Measurements from ENCODE around the gene PAPPA2. TPM values are rescaled to one million over a fixed set of nuclear protein-coding genes. Genes with fewer than 3 reads are reported as not detected.

Gene PAPPA2
- total and polyA plus RNA-seq, 8 donors, result under 0.01 to 10.3 (median 0.29) TPM; not detected in 1

DNA sequence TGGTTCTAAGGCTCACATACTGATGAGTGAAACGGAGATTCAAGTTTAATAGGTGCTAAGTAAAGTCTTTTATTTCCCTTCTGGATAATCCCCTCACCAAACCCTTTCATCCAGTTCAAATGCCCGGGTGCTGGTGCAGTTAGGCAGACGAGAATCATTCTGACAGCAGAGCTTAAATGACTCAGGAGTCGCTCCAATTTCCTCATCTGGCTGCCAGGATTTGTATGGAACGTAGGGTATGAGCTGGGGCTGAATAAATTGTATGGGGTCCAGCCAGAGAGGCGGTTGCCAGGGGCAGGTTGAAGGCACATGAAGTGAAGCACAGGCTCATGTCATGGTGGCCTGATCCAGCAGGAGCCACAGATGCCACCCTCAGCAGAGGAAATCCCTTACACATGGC is 76.0 kb downstream of the PAPPA2 start:
- Histone ChIP-seq H3K4me3 (no peak overlapping the region), H3K4me1 (no peaks in the 10 kb centered on the region), H3K9me3 (peaks cover 0 to 4% (median 0%) of the 10 kb centered on the region in 4 donors), H3K36me3 (no peaks in the 10 kb centered on the region), H3K27ac (no peak overlapping the region), H3K27me3 (no peaks in the 10 kb centered on the region)
- TF ChIP-seq, protein P1, sequence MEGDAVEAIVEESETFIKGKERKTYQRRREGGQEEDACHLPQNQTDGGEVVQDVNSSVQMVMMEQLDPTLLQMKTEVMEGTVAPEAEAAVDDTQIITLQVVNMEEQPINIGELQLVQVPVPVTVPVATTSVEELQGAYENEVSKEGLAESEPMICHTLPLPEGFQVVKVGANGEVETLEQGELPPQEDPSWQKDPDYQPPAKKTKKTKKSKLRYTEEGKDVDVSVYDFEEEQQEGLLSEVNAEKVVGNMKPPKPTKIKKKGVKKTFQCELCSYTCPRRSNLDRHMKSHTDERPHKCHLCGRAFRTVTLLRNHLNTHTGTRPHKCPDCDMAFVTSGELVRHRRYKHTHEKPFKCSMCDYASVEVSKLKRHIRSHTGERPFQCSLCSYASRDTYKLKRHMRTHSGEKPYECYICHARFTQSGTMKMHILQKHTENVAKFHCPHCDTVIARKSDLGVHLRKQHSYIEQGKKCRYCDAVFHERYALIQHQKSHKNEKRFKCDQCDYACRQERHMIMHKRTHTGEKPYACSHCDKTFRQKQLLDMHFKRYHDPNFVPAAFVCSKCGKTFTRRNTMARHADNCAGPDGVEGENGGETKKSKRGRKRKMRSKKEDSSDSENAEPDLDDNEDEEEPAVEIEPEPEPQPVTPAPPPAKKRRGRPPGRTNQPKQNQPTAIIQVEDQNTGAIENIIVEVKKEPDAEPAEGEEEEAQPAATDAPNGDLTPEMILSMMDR (IDR thresholded peaks at IDR 0.05), result no peak
- no peak for TF ChIP-seq POLR2A (IDR thresholded peaks at IDR 0.05)
- no peak for TF ChIP-seq POLR2AphosphoS5 (IDR thresholded peaks at IDR 0.05)
- TF ChIP-seq EP300 (IDR thresholded peaks at IDR 0.05), result no peak
- no peak for DNase-seq
- intact Hi-C loops (cut with DNase I; ENCODE audit: low total_unique reads), result no loop called here
- 54 to 67% (median 62%) methylated on average over 6 of the region's 6 CpGs for WGBS, 5 donors

DNA sequence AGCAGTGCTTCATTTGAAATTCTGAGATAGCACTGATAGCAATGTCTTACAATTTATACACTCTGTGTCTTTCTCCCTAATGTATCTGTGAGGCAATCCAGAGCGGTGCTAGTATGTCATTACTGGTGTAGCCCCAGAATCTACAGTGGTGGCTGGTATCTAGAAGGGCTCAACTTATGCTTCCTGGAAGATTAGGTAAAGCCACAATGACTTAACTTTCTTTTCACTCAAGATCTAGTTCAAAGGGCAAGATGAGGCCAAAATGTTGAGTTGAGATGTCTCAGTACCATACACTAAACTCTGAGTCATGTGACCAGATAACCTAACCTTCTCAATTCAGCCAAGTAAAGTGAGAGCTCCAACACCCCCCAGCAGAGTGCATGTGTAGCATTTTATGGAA is 77.5 kb downstream of the PAPPA2 start:
- TF ChIP-seq POLR2AphosphoS5 (IDR thresholded peaks at IDR 0.05) (no peak), EP300 (IDR thresholded peaks at IDR 0.05) (no peak), POLR2A (IDR thresholded peaks at IDR 0.05) (no peak)
- TF ChIP-seq, protein P1 (IDR thresholded peaks at IDR 0.05), result no peak

DNA sequence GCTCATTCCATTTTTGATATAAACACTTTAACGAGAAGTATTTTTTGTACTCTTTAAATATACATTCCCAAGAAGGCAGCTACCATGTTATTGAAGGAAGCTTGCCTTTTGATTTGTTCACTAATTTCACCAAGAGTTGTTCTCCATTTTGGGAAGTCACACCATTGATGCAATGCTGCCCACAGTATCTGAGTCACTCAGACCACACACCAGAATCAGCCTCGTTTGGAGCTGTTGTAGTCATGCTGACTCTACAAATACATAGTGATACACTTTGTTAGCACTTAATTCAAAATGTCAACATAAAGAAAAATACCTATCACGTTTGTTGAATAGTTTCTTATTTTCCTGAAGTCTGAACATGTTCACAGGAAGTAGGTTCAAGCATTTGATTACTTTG is 78.7 kb downstream of the PAPPA2 start:
- Histone ChIP-seq H3K4me3 (no peak overlapping the region), H3K27me3 (no peaks in the 10 kb centered on the region), H3K9me3 (no peaks in the 10 kb centered on the region), H3K4me1 (no peaks in the 10 kb centered on the region), H3K27ac (no peak overlapping the region), H3K36me3 (no peaks in the 10 kb centered on the region)
- DNase-seq, result no peak
- intact Hi-C loops (cut with DNase I; ENCODE audit: low total_unique reads), result no loop called here
- TF ChIP-seq POLR2A (IDR thresholded peaks at IDR 0.05), result no peak
- TF ChIP-seq POLR2AphosphoS5 (IDR thresholded peaks at IDR 0.05), result no peak
- TF ChIP-seq EP300 (IDR thresholded peaks at IDR 0.05), result no peak
- TF ChIP-seq, protein P1 (IDR thresholded peaks at IDR 0.05), result no peak
- WGBS, 5 donors, result 32 to 41% (median 38%) methylated on average over 3 of the region's 3 CpGs

More for the DNA sequence above, 77.5 kb downstream of the PAPPA2 start:
- H3K4me3 ChIP-seq, result no peak overlapping the region
- intact Hi-C loops (cut with DNase I; ENCODE audit: low total_unique reads), result no loop called here
- DNase-seq, result no peak
- H3K27ac ChIP-seq, result no peak overlapping the region
- no peaks in the 10 kb centered on the region for H3K36me3 ChIP-seq
- no peaks in the 10 kb centered on the region for H3K27me3 ChIP-seq
- no peaks in the 10 kb centered on the region for H3K9me3 ChIP-seq
- H3K4me1 ChIP-seq, result no peaks in the 10 kb centered on the region
- 88 to 93% (median 91%) methylated on average over 1 of the region's 1 CpG for WGBS, 5 donors

DNA sequence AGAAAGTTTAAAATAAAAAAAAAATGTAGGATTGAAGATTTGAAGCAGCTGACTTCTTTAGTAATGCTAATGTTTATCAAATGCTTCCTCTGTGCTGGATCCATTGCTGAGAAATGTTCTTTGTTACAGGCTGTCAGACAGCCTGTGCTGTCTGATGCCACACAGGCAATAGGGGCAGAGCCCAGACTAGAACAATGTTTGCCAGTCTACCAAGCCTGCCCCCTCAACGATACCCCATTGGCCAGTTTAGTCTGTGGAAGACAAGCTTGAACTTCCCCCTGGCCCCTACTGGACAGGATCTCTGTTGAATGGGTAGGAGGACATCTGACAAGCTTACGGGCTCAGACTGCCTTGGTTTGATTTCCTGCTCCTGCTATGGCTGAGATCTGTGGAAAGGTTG is 79.4 kb downstream of the PAPPA2 start:
- Histone ChIP-seq H3K27ac (no peak overlapping the region), H3K27me3 (no peaks in the 10 kb centered on the region), H3K36me3 (no peaks in the 10 kb centered on the region), H3K9me3 (no peaks in the 10 kb centered on the region), H3K4me1 (no peaks in the 10 kb centered on the region), H3K4me3 (no peak overlapping the region)
- DNase-seq, result no peak
- intact Hi-C loops (cut with DNase I; ENCODE audit: low total_unique reads), result no loop called here
- TF ChIP-seq POLR2AphosphoS5 (IDR thresholded peaks at IDR 0.05), result no peak
- no peak for TF ChIP-seq EP300 (IDR thresholded peaks at IDR 0.05)
- TF ChIP-seq POLR2A (IDR thresholded peaks at IDR 0.05), result no peak
- TF ChIP-seq, protein P1 (IDR thresholded peaks at IDR 0.05), result no peak
- WGBS, 5 donors, result 46 to 67% (median 60%) methylated on average over 2 of the region's 2 CpGs

All from stomach (tissue), 9 donors.